Fibroblast of skin of scalp (primary cell): ENCODE measurements around the gene WWC2. TPM values are rescaled to one million over a fixed set of nuclear protein-coding genes. Genes with fewer than 3 reads are reported as not detected.
A peak's percentile ranks its signal among the peaks of the same experiment; 100 is the strongest.

Experiments
- DNase-seq: peaks from one replicate; pipeline ENCODE4 v3.0.0-alpha.2; 2013
- polyA plus RNA-seq, 2 experiments: library from polyadenylated mRNA; unstranded; fragments of 120-200 nt; gene quantifications; one replicate each; pipeline ENCODE4 v1.2.1, GENCODE V29; 2013; ENCODE audit not compliant: insufficient read length in 2 of 2

Gene WWC2
- 28.7 TPM for polyA plus RNA-seq (2013, experiment 1 of 2; ENCODE audit: insufficient read length)
- polyA plus RNA-seq (2013, experiment 2 of 2; ENCODE audit: insufficient read length) = 31.6 TPM

DNA sequence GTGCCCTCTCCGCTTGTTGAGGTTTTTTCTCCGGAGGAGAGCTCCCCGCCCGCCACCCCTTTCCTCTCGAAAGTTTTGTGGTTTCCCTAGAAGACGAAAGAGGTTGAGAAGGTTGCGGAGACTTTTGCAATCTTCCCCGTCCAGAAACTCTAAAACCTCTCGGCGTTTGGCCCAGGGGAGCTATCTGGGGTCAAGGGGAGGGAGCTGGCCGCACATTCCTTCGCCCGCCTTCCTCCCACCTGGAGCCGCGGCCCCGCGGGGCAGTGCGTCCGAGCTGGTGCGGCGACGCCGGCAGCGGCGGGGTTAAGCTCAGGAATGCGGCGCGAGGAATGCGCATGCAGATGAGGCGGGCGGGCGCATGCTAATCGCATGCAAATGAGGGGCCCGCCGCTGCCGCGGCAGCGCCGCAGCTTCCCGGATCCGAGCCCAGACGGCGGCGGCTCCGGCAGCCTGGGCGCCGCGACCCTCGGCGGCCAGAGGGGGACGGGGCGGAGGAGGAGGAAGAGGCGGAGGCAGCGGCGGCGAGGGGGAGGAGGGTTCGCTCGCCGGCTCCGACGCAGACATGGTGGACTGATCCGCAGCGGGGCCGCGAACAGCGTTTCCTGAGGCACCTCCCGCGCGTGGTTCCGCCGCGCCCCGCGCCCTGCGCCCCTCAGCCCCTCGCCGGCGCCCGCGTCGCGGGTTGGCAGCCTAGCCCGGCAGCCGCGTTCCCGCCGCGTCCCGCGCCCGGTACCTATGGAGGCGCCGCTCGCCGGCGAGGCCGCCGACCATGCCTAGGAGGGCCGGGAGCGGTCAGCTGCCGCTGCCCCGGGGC lies at the start of gene WWC2:
Gene WWC2, plus strand, starts transcription at position 535 of the 814 bp plus-strand sequence. Its CDS starts 235 bp downstream, at position 770.
- peak; percentile 96 for DNase-seq

DNA sequence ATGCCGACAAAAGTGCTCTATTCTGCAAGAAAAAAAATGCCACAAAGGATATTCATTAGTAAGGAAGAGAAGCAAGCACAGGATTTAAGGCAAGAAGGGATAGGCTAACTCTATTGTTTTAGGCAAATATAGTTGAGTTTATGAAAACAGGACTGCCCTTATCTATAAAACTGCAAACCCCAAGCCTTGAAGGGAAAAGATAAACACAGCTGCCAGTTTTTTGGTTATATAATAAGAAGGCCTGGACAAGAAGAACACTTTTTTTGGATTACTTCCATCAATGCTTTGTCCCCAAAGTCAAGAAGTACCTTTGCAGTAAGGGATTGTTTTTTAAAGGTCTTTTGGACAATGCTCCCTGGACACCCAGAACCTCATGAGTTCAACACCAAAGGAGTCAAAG lies 45.4 kb upstream of the WWC2 start:
- no peak for DNase-seq

DNA sequence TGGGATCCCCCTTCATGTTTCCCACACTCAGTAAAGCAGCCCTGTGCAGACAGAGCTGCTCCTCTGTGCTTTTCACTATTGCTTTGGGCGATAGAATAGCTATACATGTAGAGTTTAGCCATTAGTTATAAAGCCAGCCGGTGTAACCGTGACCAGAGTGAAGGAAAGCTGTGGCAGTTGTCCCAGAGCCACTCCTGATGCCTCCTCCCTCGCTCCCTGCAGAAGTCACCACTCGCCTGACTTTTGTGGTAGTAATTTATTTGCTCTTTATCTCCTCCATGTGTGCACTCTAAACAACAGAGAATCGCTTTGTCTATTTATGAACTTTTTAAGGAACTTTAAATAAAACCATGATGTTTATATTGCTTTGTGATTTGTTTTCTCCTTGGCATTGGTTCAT lies 41.8 kb upstream of the WWC2 start:
- no peak for DNase-seq

DNA sequence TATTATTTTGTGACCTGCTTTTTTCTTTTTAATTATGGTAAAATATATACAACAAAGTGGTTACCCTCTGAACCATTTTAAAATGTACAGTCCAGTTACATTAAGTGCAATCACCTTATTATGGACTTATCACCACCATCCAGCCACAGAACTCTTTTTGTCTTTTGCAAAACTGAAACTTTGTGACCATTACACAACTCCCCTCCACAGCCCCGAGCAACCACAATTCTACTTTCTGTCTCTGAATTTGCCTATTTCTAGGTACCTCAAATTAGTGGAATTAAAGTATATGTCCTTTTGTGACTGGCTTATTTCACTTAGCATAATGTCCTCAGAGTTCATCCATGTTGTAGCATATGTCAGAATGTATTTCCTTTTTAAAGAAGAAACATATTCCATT lies 39.3 kb upstream of the WWC2 start:
- no peak for DNase-seq

DNA sequence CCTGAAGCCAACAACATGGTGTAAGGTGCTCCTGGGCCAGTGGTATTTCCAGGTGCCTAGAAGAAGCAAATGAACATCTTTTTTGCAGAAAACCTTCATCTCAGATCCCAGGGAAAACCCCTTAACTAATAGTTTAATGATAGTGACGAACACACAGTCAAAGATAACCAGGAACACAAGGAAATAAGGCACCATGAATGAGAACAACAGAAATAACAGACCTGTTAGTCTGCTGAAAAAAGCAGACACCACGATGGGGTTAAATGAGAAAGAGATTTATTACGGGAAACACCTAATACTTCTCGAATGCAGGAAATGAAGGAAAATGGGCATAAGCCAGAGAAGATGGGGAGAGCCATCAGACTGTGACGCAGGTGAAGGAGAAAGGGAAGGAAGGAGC lies 30.6 kb upstream of the WWC2 start:
- no peak for DNase-seq

DNA sequence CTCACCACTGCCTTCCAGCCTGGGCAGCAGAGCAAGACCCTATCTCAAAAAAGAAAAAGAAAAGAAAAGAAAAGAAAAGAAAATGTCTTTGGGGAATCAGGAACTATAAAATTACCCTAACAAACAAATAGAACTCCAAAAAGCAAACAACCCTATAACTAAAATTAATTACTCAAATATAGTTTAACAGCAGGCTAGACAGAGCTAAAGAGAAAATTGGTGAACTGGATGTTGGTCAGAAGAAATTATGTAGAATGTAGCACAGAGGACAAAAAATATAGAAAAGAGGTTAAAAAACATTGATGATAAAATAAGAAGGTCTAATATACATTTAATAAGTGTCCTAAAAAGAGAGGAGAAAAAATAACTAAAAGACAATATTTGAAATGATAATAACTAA lies 27.8 kb upstream of the WWC2 start:
- DNase-seq = no peak

DNA sequence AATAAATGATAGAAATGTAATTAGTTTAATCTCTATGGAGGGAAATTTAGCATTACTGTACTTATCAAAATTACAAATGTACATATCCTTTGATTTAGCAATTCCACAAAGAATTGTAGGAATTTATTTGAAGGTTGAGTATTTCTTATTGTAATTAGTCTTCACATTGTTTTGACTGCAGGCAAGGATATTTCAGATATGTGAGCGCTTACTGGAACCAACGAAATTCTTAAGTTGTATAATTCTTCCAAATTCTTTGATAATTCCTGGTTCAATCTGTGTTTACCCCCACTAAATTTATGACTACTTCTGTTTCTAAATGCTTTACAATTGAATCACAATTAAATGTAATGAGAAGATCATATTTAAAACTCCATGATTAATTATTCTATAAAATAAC lies 26.9 kb upstream of the WWC2 start:
- DNase-seq = peak; percentile 22

DNA sequence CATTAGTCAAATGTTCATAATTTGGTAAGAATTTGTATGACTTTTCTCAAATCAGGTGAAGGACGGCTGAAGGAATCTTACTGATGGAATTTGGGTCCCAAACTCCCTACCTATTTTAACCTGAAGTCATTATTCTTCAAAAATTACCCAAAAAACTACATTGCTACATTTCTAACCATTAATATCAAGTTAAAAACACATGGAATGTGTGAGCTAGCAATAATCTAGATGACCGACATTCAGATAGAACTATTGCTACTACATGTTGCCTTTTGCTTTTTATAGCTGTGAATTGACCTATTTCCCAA lies 25.3 kb upstream of the WWC2 start:
- no peak for DNase-seq

DNA sequence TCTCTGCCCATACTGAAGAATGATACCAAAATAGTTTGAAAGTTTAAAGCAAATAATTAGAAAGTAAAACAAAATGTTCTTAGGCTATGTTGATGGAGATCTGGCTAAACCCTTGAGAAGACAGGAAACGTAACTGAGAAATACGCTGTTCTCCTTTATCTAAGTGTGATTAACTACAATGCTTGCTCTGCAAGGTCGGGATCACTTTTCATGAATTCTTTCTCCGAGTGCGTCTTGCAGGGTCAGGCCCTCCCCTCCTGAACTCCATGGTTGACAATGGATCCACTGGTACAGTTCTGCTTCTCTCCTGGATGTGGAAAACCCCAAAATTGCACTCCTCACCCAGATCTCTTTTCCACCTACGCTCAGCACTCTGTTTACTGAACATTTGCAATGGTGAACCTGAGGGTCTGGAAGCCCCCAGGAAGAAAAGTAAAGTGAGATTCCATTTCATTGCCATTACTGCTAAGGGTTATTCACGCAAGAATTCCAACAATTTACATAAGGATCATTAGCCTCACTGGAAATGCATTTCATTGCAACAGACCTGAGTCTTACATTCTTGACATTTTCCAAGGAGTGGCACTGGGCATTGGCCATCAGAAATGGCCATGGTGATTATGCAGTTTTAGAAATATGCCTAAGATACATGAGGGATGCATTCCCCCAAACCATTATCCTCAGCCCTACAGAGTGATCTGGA lies 24.6 kb upstream of the WWC2 start:
- DNase-seq = peak; percentile 71

DNA sequence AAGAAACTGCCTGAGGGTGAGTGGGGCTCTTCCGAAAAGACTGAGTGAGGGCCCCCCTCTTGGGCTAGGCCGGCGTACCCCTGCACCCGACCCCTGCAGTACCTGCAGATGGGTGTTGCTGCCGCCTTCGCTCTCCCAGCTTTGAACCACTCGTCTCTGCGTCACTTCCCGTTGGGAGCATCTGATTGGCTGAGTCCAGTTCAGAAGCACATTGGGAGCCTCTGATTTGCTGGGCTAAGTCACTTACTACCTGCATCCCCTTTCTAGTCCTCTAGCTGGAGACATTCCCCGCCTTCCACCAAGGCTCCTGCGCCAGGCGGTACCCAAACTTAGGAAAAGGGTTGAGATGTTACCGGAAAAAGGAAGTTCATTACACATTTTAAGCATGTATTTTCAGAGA lies 20.4 kb upstream of the WWC2 start:
- no peak for DNase-seq

DNA sequence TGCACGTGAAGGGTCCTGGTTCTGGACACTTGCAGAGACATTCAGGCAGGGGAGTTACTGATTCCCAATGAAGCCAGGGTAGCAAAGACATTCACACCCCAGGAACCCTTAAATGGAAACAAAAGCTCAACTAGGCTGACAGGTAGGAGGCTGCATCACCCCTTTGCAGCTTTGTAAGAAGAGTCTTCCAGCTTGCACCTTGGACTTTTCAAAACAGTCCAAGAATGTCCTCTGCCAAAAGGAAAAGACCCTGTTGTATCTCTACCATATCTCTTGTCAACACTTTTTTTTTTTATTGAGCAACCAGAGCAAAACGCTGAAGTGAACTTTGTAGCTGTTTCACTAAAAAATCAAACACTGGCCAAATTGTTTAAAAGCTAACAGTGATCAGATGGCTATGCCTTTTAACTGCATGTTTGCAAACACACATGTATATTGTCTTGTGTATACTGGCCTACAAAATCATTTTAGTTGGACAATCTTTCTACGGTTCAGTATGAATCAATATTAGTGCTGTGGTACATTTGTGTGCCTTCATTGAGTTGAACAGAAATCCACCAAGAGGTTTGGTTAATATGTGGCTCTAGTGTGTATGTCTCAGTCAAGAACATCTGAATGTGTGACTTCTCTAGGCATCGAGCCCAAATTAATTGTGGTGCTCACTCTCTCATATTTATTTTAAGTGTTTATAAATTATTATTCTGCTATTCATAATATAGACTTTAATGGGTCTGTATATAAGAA lies 18.5 kb upstream of the WWC2 start:
- no peak for DNase-seq

DNA sequence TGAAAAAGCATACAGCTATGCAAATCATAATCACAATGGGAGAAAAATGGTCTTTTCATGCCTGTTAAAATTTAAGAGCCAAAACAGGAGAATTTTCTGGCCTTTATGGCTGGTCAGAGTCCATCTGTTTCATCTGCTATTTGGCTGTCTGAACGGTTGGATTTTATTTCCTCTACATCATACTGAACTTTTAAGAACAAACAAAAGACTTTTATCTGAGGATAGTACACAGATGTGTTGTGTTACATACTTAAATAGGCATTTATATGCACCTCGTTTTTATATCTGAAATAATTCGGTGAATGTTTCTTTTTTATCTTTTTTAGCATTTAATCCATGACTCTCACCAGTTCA lies 18.0 kb upstream of the WWC2 start:
- no peak for DNase-seq

DNA sequence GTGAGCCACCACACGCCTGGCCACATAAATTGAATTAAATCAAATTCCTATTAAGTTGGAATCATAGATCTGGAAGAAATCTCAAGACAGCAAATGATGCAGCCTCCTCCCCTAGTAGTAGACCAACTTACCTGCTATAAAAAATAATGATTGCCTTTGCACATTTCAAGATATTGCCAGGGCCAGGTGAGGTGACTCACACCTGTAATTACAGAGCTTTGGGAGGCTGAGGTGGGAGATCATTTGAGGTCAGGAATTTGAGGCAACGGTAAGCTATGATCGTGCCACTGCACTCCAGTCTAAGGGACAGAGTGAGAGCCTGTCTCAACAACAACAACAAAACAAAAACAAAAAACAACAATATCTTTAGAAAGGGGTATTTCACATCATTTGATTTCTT lies 17.0 kb upstream of the WWC2 start:
- no peak for DNase-seq

DNA sequence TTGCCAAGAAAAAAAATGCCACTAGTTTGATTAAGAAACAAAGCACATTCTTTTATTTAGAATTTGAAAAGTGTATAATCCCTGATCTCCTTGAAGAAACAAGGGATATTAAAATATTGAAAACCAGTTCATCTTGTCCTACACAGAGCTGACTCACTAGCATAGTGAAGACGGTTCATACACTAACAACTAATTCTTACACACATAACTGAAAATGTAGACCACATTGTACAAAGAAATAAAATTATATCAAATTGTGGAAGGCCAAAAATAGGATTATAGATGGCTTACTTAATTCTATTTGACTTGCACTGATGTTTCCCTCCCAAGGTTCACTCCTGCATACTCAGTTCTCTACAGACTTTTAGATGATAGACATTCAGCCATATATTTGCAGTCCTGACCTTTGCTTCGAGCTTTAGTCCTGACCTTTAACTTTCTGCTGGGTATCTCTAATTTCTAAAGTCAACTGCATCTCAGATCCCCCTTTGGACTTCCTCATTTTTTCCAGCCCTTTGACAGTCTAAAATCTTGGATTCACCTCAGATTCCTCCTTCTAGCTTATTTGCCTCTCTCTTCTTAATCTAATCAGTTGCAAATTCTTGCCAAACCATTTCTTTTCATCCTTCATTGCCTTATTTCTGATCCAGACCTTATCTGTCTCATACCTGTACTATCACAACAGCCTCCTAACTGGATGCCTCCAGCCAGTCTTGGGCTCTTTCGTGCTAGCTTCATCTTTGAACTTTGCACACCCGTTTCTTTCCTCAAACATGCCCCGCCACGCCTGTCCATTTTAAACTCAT lies 4.5 kb upstream of the WWC2 start:
- no peak for DNase-seq

DNA sequence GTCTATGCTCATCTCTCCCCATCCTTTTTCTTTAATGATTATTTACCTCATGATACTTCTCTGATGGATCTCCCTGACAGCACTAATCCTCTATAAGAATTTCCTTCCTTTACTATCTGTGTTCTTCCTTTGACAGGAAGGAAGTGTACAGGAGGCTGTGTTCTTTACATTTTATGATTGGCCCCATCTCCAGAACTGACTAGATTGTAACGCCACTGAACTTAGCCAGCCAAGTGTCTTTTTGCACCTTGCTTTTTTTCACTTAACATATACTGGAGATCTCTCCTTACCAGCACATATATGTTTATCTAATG lies 3.9 kb upstream of the WWC2 start:
- no peak for DNase-seq

DNA sequence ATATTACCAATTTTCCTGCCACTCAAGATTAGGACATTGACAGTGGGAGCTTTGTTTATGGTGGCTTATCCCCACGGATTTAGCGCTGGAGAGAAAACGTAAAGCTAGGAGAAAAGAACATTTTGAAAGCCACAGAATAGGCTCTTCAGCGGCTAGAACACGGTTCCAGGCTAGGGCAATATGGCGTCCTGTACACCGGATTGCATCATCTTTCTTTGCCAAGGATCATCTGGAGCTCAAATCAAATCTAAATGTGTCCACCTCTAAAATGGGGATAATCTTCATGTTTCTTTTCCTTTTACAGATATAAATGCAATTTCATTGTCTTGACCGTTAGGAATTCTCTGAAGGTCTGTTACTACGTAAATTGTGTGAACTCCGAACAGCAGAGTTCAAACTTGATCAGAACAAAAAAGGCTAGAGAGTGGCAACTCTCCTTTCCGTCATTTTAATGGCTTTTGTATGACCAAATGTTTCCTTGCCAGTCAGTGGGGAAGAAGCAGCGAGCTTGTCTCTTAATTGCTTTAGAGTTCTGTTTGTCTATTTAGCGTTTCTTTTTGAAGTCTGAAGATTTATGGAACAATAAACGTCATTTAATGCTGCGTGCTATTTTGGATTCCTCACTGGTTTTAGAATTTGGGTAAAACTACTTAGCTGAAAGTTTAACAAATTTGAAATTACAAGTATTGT lies 2.6 kb upstream of the WWC2 start:
- no peak for DNase-seq

DNA sequence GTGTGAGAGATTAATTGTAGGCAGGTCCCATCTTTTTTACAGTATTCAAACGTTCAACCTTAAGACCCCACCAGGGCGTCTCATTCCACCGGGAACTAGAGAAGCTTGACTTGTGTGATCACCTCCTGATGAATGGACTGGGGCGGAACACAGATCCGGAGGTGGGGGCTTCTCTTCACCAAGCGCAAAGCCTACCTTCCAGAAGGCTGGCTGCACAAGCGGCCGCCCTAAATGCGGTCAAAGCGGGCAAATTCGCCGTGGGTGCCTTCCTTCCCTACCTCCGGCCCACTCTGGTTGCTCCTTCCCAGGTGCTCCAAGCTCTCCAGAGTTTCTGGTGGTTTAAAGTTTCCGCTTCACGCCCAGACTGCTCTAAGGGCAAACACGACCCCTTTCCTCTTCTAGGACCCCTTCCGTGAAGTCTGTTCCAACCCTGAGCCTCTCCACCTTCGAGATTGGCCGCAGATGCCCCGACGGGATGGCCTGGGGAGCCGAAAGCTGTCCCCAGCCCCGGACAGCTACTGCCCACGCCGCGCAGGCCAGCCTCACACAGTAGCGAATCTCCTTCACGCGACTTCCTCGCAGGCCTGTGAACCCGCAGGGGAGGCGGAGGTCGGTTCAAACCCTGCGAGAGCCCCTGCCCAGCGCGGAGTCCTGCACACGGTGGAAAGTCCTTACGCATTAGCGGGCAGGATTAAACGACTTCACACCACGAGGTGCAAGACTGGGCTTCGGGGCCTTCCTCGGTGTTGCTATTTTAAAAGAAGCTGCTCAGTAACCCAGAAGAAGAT lies 1.6 kb upstream of the WWC2 start:
- no peak for DNase-seq

DNA sequence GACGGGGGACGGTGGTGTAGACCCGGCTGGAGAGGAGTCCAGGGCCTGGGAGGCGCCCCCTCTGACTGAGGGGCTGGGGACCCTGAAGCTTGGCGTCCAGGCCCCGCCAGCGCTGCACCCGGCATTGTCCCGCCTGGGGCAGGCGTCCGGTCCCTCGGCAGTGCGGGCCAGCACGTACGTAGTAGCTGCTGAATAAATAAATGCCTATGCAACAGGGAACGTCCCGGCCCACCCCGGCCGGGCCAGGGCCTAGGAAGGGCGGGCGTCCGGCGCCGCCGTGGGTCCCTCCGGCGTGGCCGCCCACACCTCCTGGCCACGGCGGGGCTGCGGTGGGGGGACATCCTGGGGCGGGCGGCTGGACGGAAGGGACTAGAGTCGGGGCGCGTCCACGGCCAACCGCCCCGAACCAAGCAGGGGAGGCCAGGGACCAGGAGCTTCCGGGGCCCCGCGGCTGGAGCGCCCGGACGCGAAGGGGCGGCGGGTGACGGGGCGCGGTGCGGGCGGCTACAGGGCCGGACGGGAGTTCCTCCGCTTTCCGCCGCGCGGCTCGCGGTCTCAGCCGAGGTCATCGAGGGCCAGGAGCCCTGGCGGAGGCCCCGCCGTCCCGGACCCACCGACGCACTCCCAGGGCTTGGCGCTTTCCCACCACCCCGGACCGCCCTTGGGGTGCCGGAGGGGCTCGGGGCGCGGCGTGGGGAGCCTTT lies 886 bp upstream of the WWC2 start:
- peak; percentile 65 for DNase-seq

DNA sequence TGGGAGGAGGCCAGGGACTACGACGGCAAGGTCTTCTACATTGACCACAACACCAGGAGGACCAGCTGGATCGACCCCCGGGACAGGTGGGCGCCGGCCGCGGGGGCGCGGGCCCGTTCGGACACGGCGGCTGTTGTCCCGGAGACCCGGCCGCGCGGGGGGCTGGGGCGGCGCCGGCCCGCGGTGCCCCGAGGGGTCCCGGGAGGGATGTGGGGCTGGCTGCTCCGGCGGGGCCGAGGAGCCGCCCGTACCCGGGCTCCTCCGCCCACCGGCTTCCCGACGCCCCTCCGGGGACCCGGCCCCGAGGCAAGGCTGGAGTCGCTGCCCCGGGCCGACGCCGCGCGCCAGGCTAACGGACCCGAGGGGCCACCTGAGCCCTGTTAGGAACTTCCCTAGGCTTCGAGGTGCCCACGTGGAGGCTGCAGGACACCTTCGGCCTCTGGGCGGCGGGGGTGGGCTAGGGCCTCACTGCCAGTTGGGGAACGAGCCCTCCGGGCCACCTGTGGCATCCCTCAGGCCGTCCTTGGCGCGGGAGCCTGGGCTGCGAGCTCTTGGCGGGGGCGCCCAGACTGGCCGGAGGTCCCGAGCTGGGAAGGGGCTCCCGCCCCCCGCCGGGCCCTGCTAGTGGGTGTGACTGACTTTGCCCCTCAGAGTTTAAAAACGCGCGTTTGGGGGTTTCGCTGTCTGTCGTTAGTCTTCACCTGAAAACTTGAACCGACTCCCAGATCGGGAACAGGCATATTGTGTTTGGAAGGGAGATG lies 660 bp downstream of the WWC2 start:
- peak; percentile 22 for DNase-seq

DNA sequence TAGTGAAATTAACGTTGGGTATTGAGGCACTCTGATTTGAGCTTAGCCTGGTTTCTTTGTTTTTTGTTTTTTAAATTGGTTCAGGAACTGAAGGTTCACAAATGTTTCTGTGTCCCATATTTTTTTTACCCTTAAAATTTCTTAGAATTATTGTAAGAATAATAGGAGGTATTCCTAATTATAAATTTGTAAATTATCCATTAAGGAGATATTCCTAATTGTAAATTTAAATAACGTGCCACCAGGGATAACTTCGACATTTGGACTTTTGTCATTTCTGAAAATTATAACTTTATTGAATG lies 1.2 kb downstream of the WWC2 start:
- DNase-seq = no peak
